PC-3 (cell line): ENCODE measurements around the gene VPS8. TPM values are rescaled to one million over a fixed set of nuclear protein-coding genes. Genes with fewer than 3 reads are reported as not detected.

Experiments
- ATAC-seq: fragments of 200-7000 bp; cut with Tn5 transposase; 2 replicates; pipeline ENCODE4 v1.9.1; 2020; ENCODE audit warnings: mild to moderate bottlenecking, moderate library complexity
- BruUV-seq: library from RNA; stranded (reverse); fragments of 400-500 nt; replicated peaks from 2 replicates; lab custom pipeline; 2021; lab: Mats Ljungman, UMichigan
- CTCF ChIA-PET: fragments of 300-600 bp; sonication (Branson Sonifier 250); formaldehyde crosslinking; loops from one replicate; lab custom pipeline; 2022; ENCODE audit warnings: antibody characterized with exemption; lab: Charles Lee
- POLR2A ChIA-PET: fragments of 300-600 bp; sonication (Branson Sonifier 250); formaldehyde crosslinking; loops from one replicate; lab custom pipeline; 2022; ENCODE audit warnings: antibody characterized with exemption; ENCODE audit not compliant: unreplicated experiment; lab: Charles Lee
- DNase-seq: peaks from one replicate; pipeline ENCODE4 v3.0.0-alpha.2; 2015
- H2AFZ ChIP-seq: fragments of 300-600 bp; sonication (generic); 2 replicates; pipeline ENCODE4 v1.6.0; 2016; ENCODE audit warnings: antibody characterized with exemption, low read length
- H3F3A ChIP-seq: fragments of 300-600 bp; sonication (generic); one replicate; pipeline ENCODE4 v1.6.0; 2017; ENCODE audit warnings: antibody characterized with exemption, low read length, control low read depth, mild to moderate bottlenecking; ENCODE audit not compliant: unreplicated experiment
- H3K27ac ChIP-seq: fragments of 300-600 bp; sonication (generic); 2 replicates; pipeline ENCODE4 v1.5.1; 2016; ENCODE audit warnings: mild to moderate bottlenecking, low read length
- H3K27me3 ChIP-seq: fragments of 300-600 bp; sonication (generic); 2 replicates; pipeline ENCODE4 v1.6.1; 2016; ENCODE audit warnings: low read length, mixed read lengths
- H3K36me3 ChIP-seq: fragments of 300-600 bp; sonication (generic); 2 replicates; pipeline ENCODE4 v1.6.1; 2016; ENCODE audit warnings: low read depth, mixed run types, low read length, mixed read lengths
- H3K4me1 ChIP-seq: fragments of 300-600 bp; sonication (generic); 2 replicates; pipeline ENCODE4 v1.5.1; 2016; ENCODE audit warnings: low read length; ENCODE audit not compliant: insufficient read depth
- H3K4me2 ChIP-seq: fragments of 300-600 bp; sonication (generic); 2 replicates; pipeline ENCODE4 v1.6.0; 2016; ENCODE audit warnings: low read length
- H3K4me3 ChIP-seq: fragments of 300-600 bp; sonication (generic); 2 replicates; pipeline ENCODE4 v1.5.1; 2016; ENCODE audit warnings: mild to moderate bottlenecking, low read length, mixed read lengths
- H3K79me2 ChIP-seq: fragments of 300-600 bp; sonication (generic); 2 replicates; pipeline ENCODE4 v1.6.1; 2017; ENCODE audit warnings: low read length, mixed read lengths
- H3K9ac ChIP-seq: fragments of 300-600 bp; sonication (generic); 2 replicates; pipeline ENCODE4 v1.6.0; 2016; ENCODE audit warnings: mild to moderate bottlenecking, low read length
- H3K9me2 ChIP-seq: fragments of 300-600 bp; sonication (generic); replicated peaks from 2 replicates; pipeline ENCODE4 v1.6.1; 2016; ENCODE audit warnings: mixed run types, low read length, mixed read lengths
- H3K9me3 ChIP-seq: fragments of 300-600 bp; sonication (generic); 2 replicates; pipeline ENCODE4 v1.6.1; 2016; ENCODE audit warnings: low read length, mixed read lengths
- H4K20me1 ChIP-seq: fragments of 300-600 bp; sonication (generic); 2 replicates; pipeline ENCODE4 v1.6.1; 2016; ENCODE audit warnings: low read length, mixed read lengths
- EZH2 ChIP-seq: fragments of 300-600 bp; sonication (generic); IDR thresholded peaks from one replicate; pipeline ENCODE4 v1.6.1; 2017; ENCODE audit warnings: antibody characterized with exemption, mild to moderate bottlenecking, low read length; ENCODE audit not compliant: unreplicated experiment
- EZH2phosphoT487 ChIP-seq: fragments of 300-600 bp; sonication (generic); IDR thresholded peaks from 2 replicates; pipeline ENCODE4 v1.6.1; 2018; ENCODE audit warnings: mild to moderate bottlenecking, antibody characterized with exemption, low read length, borderline replicate concordance
- intact Hi-C: fragments of 100-400 bp; cut with micrococcal nuclease; formaldehyde crosslinking; loops from 2 replicates; pipeline ENCODE4 v1.9.0; 2023
- total RNA-seq: library from RNA; depleted of rRNA; stranded (reverse); fragments of >200 nt; gene quantifications from 2 replicates; pipeline ENCODE4 v1.2.3, GENCODE V29; 2014
- TF ChIP-seq, protein P1 (sequence below): fragments of 300-600 bp; sonication (generic); conservative IDR thresholded peaks from 2 replicates; pipeline ENCODE4 v1.5.1; 2017; ENCODE audit warnings: antibody characterized with exemption, low read depth, mild to moderate bottlenecking, low read length

Gene VPS8
- total RNA-seq, 1 experiment from 2014 or later = 38.0 TPM

DNA sequence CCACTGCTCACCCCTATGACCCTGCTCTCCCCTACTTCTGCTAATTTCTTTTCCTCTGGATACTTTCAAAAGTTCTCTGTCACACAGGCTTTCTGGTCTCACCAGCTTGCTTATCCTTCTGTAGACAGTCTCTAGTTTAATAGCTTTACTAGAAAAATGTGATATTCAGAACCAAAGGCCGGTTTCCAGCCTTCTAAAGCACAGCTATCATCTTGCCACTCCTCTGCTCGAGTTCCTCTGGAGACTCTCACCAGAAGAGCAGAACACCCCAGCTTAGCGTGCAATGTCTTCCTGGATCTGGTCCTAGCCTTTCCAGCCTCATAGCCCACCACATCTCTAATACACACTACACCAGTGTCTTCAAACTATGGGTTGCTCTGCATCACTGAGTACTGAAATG, 1.8 kb upstream of the VPS8 start:
- ChIA-PET POLR2A (no interaction called here), CTCF (no interaction called here)
- ATAC-seq = no peak
- Histone ChIP-seq H4K20me1 (0 out of 2 replicates have a peak, but pooled peaks cover 4% of the 10 kb centered on the region), H3K36me3 (no peaks in the 10 kb centered on the region), H3K27ac (no peak overlapping the region), H3K4me3 (no peak overlapping the region), H3K4me1 (peaks cover 23% of the 10 kb centered on the region), H3F3A (no peaks in the 10 kb centered on the region), H3K79me2 (peaks cover 29% of the 10 kb centered on the region), H3K4me2 (no peak overlapping the region), H3K9me2 (no peaks in the 10 kb centered on the region), H2AFZ (no peak overlapping the region), H3K9ac (no peak overlapping the region), H3K27me3 (no peaks in the 10 kb centered on the region), H3K9me3 (no peaks in the 10 kb centered on the region)
- BruUV-seq = no TSS peak
- intact Hi-C loops = no loop called here
- TF ChIP-seq EZH2phosphoT487 (no peak), EZH2 (no peak)
- TF ChIP-seq, protein P1, sequence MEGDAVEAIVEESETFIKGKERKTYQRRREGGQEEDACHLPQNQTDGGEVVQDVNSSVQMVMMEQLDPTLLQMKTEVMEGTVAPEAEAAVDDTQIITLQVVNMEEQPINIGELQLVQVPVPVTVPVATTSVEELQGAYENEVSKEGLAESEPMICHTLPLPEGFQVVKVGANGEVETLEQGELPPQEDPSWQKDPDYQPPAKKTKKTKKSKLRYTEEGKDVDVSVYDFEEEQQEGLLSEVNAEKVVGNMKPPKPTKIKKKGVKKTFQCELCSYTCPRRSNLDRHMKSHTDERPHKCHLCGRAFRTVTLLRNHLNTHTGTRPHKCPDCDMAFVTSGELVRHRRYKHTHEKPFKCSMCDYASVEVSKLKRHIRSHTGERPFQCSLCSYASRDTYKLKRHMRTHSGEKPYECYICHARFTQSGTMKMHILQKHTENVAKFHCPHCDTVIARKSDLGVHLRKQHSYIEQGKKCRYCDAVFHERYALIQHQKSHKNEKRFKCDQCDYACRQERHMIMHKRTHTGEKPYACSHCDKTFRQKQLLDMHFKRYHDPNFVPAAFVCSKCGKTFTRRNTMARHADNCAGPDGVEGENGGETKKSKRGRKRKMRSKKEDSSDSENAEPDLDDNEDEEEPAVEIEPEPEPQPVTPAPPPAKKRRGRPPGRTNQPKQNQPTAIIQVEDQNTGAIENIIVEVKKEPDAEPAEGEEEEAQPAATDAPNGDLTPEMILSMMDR = no peak
- no peak for DNase-seq

DNA sequence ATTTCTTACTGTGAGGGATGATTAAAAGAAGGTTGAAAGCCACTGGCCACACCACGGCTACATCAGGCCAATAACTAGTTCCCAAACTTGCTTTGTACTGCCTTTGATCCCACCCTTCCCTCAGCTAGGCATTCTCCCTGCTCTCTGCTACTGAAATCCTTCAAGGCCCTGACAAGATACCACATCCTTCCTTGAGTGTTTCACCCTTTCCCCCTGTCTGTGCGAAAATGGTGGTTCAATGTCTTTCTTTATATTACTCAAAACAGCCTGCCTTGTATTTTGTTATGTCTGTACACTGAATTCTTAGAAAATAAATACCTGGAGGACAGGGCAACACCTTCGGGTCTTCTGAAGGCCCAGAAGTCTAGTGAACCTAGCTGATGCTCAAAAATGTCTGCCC, 932 bp upstream of the VPS8 start:
- CTCF ChIA-PET = no interaction called here
- no TSS peak for BruUV-seq
- intact Hi-C loops = no loop called here
- Histone ChIP-seq H3K79me2 (peaks cover 38% of the 10 kb centered on the region), H4K20me1 (0 out of 2 replicates have a peak, but pooled peaks cover 4% of the 10 kb centered on the region), H3F3A (no peaks in the 10 kb centered on the region), H3K27ac (no peak overlapping the region), H3K9me3 (no peaks in the 10 kb centered on the region), H2AFZ (peak overlapping the region; percentile 99), H3K9ac (no peak overlapping the region), H3K4me2 (no peak overlapping the region), H3K4me1 (peaks cover 23% of the 10 kb centered on the region), H3K4me3 (no peak overlapping the region), H3K36me3 (0 out of 2 replicates have a peak, but pooled peaks cover 2% of the 10 kb centered on the region), H3K27me3 (no peaks in the 10 kb centered on the region), H3K9me2 (no peaks in the 10 kb centered on the region)
- DNase-seq (no peak), ATAC-seq (no peak)
- POLR2A ChIA-PET = interaction anchor here (0.6 kb wide), 1 partner anchor 359 kb away, joined by 4 read pairs; no protein-coding TSS in a partner anchor
- TF ChIP-seq EZH2 (no peak), EZH2phosphoT487 (no peak)

DNA sequence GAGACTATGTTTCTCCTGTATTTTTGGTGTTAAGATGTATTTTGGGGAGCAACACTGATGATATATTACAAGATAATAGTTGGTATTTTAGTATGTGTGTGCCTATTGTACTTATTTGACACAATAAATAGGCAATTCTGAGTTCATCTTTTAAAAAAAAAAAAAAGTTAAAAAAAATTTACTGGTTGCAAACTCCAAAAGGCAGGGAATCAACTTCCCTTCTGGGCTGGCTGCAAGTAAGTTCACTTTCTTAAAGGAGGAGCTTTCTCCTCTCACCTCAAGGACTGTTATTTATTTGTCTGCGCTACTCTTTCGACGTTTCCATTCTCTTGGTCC, 335 bp upstream of the VPS8 start:
- Histone ChIP-seq H3K4me2 (peak overlapping the region; percentile 94), H3K27me3 (no peaks in the 10 kb centered on the region), H3K36me3 (0 out of 2 replicates have a peak, but pooled peaks cover 4% of the 10 kb centered on the region), H3K9me2 (no peaks in the 10 kb centered on the region), H3F3A (no peaks in the 10 kb centered on the region), H3K9me3 (no peaks in the 10 kb centered on the region), H3K4me3 (peak overlapping the region; percentile 97), H3K27ac (no peak overlapping the region), H2AFZ (peak overlapping the region; percentile 99), H4K20me1 (0 out of 2 replicates have a peak, but pooled peaks cover 4% of the 10 kb centered on the region), H3K4me1 (peaks cover 28% of the 10 kb centered on the region), H3K79me2 (peaks cover 38% of the 10 kb centered on the region), H3K9ac (no peak overlapping the region)
- ChIA-PET POLR2A (interaction anchor here (0.6 kb wide), 1 partner anchor 360 kb away, joined by 4 read pairs; no protein-coding TSS in a partner anchor), CTCF (interaction anchor here (0.5 kb wide), 1 partner anchor 9 kb away, joined by 3 read pairs; no protein-coding TSS in a partner anchor)
- ATAC-seq (no peak), DNase-seq (no peak)
- no peak for TF ChIP-seq EZH2
- no peak for TF ChIP-seq EZH2phosphoT487
- TF ChIP-seq, protein P1 = no peak
- BruUV-seq = no TSS peak
- intact Hi-C loops = no loop called here
